Endothelial cell of umbilical vein (primary cell): ENCODE results near the gene ETF1.

Source experiments
- CTCF ChIP-seq, 2 donors: IDR thresholded peaks; 1 replicate in 1 of 2; 2 replicates in 1 of 2; pipeline ENCODE4 v1.5.1; 2011; ENCODE audit warnings: low read length in 2 of 2, mild to moderate bottlenecking in 2 of 2, moderate library complexity in 2 of 2, control low read depth in 1 of 2, inconsistent platforms in 1 of 2, low read depth in 1 of 2; ENCODE audit not compliant: insufficient read depth in 1 of 2; ENCODE audit errors: extremely low read depth in 1 of 2
- EZH2 ChIP-seq: IDR thresholded peaks from 2 replicates; pipeline ENCODE4 v1.6.1; 2012; ENCODE audit warnings: borderline replicate concordance, low read depth, mild to moderate bottlenecking, moderate library complexity, low read length, inconsistent platforms; ENCODE audit not compliant: severe bottlenecking
- GATA2 ChIP-seq: IDR thresholded peaks from 2 replicates; pipeline ENCODE4 v1.7.0; 2011; ENCODE audit warnings: low read depth, mild to moderate bottlenecking, moderate library complexity, mixed read lengths, low read length; ENCODE audit not compliant: insufficient read length, insufficient read depth
- JUN ChIP-seq: IDR thresholded peaks from 2 replicates; pipeline ENCODE4 v1.6.1; 2011; ENCODE audit warnings: borderline replicate concordance, low read depth; ENCODE audit not compliant: insufficient read length, insufficient read depth
- MAX ChIP-seq: IDR thresholded peaks from 2 replicates; pipeline ENCODE4 v1.6.1; 2011; ENCODE audit not compliant: insufficient read depth, insufficient read length
- MYC ChIP-seq: IDR thresholded peaks from one replicate; pipeline ENCODE4 v1.6.1; 2011; ENCODE audit warnings: mild to moderate bottlenecking, low read depth, low read length
- POLR2A ChIP-seq: IDR thresholded peaks from 2 replicates; pipeline ENCODE4 v1.6.1; 2012; ENCODE audit warnings: low read depth, mild to moderate bottlenecking, control low read depth, low read length
- POLR2AphosphoS5 ChIP-seq: IDR thresholded peaks from 2 replicates; pipeline ENCODE4 v1.6.1; 2012; ENCODE audit warnings: low read depth, mild to moderate bottlenecking, control low read depth, low read length, moderate library complexity; ENCODE audit not compliant: insufficient read depth

GRCh38 chr5:138470322-138471051 lies 72.5 kb downstream of the ETF1 start:
- TF ChIP-seq EZH2 (no peak), POLR2A (no peak), CTCF (IDR thresholded peaks at IDR 0.05; ENCODE audit: extremely low read depth in 1 of 2, insufficient read depth in 1 of 2, low read depth in 1 of 2, low read length in 2 of 2) (no peak), POLR2AphosphoS5 (no peak), JUN (no peak), MYC (no peak), MAX (no peak), GATA2 (no peak)
